NCI-H1048 (cell line): Measurements from ENCODE around the gene PRLH.
"Not testable (repeated sequence)": the region's sequence is repeated elsewhere in the genome, so short reads cannot be mapped to it uniquely, and the experiment has no call there.

Experiments used
- DNase-seq: peaks from one replicate; lab custom pipeline; 2025; lab: John Stamatoyannopoulos, UW

Gene PRLH

GRCh38 chr2:237581751-237582746 lies 15.7 kb downstream of the PRLH start:
- no peak for DNase-seq

- DNase-seq: no peak
Measured at GRCh38 chr2:237583385-237584295, 17.3 kb downstream of the PRLH start.

GRCh38 chr2:237585590-237586221 lies 19.3 kb downstream of the PRLH start:
- DNase-seq: no peak

GRCh38 chr2:237588044-237588696 lies 21.8 kb downstream of the PRLH start:
- no peak for DNase-seq

GRCh38 chr2:237590272-237591140 lies 24.1 kb downstream of the PRLH start, which contains the start of gene RAB17:
Gene RAB17 (minus strand): TSS chr2:237590734. CDS start chr2:237586154, 4,580 bp downstream.
- DNase-seq: no peak

DNA sequence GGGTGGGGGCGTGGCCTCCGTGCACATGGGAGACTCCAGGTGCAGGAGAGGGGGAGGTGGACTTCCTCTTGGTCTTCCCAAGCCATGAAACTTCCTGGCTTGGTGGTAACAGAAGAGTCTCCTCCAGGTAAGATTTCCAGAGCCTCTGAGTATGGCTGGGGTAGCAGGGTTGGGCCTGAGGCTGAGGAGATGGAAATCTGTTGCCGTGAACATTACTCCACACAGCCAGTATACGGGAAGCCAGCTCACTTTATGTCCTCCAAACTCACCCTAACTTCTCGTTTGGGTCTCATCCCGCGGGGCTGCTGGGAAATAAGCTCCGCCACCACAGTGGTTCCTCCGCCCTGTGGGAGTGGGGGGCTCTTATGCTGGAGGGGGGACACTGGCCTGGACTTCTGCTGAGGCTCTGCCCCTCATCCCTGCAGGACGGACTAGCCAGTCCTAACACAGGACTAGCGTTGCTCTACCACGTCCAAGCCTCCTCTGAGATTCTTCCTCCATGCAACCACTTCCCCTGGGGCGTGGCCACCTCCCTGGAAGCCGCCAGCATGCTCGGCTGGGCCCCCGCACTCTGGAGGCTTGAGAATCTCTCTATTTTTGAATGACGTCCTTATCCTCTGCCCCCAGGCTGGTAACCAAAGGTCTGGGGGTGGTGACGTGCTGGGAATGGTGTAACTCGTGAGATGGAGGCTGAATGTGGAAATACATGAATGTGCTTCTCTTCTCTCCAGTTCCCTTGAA lies 24.9 kb downstream of the PRLH start:
- DNase-seq: no peak

DNA sequence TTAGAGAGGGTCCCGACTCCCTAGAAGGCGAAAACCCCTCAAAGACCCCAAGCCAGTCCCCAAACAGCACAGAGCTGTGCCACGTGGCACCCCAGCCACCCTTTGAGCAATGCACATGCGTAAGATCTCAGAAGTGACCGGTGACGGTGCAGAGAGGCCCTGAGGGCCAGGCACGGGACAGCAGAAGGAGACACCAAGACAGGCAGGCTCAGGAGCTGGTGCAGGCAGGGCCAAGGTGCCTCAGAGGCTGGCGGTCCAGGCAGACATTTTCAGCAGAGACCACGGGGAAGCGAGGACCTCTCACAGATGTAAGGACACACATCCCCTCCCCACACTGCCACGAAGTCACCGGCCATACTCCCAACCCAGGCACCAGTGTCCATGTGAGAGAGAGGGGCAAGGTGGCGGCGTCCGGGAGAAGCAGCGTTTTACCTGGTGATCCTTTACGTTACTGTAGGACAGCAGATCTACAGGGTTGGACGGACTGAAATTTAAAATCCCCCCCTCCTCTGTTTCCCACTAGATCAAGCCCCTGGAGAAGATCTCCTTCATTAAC lies 26.1 kb downstream of the PRLH start:
- DNase-seq: no peak

DNA sequence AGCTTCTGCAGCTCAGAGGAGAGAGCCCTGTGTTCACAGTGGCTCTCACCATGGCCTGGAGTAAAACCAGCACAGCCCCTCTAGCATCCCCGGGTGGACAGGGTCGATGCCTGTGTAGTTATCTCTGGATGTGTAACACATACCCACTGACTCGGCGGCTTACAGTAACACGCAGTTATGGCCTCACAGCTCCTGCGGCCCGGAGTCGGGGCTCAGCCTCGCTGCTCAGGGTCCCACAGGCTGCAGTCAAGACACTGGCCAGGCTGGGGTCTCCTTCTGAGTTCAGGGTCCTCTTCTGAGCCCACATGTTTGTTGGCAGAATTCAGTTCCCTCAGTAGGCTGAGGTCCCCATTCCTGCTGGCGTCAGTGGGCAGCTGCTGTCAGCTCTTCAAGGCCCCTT lies 26.7 kb downstream of the PRLH start:
- DNase-seq: no peak

DNA sequence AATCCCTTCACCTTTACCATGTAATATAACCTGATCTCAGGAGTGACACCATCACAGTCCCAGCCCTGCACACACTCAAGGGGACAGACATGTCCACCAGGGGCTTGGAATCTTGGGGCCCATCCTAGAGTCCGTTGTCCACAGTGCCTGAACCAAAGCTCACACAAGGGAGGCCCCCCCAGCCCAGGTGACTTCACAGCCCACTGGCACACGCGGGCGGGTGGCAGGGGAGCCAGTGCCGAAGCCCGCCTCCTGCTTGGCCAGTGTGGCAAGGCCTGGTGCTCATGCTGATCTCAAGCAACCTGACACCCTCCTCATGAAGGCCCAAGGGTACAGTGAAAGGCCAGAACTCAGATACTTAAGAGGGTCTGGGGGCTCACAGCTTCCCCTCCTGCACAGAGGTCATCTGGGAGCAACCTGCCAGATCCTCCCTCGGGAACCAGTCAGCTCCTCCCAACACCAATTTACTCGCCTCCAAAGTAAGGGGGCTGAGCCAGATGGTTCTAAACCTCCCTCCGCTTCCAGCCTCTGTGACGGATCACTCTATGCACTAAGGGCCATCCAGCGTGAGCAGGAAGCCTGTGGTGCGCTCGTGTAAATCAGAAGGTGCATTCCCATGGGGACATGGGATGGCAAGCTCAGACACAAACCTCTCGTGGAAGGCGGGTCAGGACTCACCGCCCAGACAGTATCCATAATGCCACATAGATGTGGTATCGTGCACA lies 27.4 kb downstream of the PRLH start:
- DNase-seq: no peak

DNA sequence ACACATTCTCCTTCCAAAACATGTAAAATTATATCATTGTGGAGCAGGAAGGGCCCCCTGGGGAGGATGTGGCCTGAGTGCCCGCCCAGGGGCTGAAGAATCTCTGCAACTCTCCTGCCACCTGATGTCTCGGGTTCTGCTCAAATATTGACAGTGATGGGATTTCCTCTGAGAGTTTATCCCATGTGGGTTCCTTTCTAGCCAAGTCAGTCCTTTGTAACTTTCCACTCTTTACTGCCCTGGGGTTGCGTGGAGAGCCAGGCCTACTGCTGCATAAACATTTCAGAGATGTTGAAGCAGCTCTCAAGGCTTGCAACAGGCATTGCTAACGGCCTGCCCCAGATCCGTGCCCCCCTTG lies 28.1 kb downstream of the PRLH start:
- no peak for DNase-seq

DNA sequence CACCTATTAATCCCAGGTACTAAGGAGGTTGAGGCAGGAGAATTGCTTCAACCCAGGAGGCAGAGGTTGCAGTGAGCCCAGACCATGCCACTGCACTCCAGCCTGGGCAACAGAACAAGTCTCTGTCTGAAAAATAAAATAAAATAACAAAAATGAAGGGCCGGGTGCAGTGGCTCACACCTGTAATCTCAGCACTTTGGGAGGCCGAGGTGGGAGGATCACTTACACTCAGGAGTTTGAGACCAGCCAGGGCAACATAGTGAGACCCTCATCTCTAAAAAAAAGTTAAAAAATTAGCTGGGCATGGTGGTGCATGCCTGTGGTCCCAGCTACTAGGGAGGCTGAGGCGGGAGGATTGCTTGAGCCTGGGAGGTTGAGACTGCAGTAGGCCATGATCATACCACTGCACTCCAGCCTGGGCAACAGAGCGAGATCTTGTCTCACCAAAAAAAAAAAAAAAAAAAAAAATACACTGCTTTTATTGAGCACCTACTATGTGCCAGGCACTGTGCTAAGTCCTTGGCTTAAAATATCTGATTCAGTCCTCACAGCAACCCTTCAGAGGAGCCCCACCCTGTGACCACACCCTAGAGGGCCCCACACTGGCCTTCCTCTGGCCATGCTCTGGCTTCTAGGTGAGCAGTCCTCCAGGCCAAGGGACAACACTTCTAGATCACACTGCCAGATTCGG lies 29.6 kb downstream of the PRLH start:
- not testable (repeated sequence) for DNase-seq

DNA sequence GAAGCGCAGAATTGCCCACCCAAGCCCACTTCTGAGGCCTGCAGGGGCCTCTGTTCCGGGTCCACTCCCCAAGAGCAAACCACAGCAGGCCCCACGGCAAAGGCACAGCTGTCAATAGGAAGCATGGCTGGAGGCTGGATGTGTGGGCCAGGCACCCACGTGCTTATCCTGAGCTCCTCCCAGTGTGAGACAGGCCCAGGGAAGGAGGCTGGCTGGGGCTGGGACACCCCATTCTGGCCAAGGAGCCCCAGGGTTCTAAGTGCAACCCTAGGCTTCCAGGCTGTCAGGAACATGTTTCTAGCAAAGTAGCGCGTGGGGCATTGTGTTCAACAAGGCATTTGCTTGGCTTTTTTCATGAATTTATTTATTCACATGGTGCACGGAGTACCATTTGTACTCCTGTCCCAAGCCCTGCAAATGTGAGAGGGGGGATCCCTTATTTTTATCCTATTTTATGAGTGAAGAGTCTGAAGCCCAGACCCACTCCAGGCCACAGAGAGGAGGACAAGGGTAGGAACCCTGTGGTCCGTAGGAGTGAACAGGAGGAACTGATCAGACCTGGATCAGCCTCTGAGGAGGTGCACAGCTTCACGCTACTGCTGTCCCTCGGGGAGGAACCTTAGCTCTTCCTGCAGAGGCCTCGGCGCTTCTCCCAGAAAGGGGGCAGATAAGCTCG lies 30.3 kb downstream of the PRLH start:
- DNase-seq: no peak

- no peak for DNase-seq
Measured at GRCh38 chr2:237597196-237598145, 31.1 kb downstream of the PRLH start.

GRCh38 chr2:237598468-237599208 lies 32.3 kb downstream of the PRLH start:
- DNase-seq: no peak

DNA sequence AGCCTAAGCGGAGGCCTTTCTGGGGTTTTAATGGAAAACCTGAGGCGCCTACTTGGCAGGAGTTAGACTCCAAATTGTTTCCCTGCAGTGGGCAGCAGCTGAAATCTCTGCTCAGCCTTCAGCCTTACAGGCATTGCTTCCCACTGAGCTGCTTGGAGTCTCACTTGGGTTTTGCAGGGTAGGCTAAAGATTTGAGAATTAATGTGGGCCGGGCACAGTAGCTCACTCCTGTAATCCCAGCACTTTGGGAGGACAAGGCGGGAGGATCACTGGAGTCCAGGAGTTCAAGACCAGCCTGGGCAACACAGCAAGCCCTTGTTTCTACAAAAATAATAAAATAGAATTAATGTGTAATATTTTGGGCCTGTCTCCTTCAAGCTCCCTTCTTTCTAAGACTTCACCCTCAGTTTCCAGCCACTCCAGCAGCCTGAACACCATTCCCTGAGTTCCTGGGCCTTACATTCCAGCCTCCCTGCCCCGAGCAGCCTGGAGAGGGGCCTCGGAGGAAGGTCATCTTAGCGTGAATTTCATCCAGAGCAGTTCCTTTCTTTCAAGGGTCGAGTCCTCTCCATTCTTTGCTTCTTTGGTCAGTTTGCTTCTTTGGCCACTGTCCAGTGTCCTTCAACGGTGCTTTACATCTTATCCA lies 33.2 kb downstream of the PRLH start:
- DNase-seq: no peak
